H9 (cell line): ENCODE measurements around the gene BCAS1. TPM values are rescaled to one million over a fixed set of nuclear protein-coding genes. Genes with fewer than 3 reads are reported as not detected.

ENCODE experiments used
- DNase-seq: peaks from one replicate; pipeline ENCODE4 v3.0.0-alpha.2; 2017
- H2AFZ ChIP-seq: one replicate; pipeline ENCODE4 v1.6.1; 2013; ENCODE audit warnings: mild to moderate bottlenecking, low read length, control low read depth, moderate library complexity
- H2AK5ac ChIP-seq: 2 replicates; pipeline ENCODE4 v1.6.1; 2013; ENCODE audit warnings: low read length, control low read depth, mixed read lengths; ENCODE audit not compliant: insufficient read length
- H2BK120ac ChIP-seq: one replicate; pipeline ENCODE4 v1.6.1; 2013; ENCODE audit warnings: low read depth, mild to moderate bottlenecking, low read length, control low read depth, inconsistent platforms; ENCODE audit not compliant: poor library complexity, severe bottlenecking
- H2BK12ac ChIP-seq: 2 replicates; pipeline ENCODE4 v1.6.1; 2013; ENCODE audit warnings: low read length, control low read depth, mixed read lengths, low read depth; ENCODE audit not compliant: insufficient read length
- H2BK15ac ChIP-seq: 2 replicates; pipeline ENCODE4 v1.6.1; 2013; ENCODE audit warnings: low read depth, low read length, control low read depth
- H2BK20ac ChIP-seq: one replicate; pipeline ENCODE4 v1.6.1; 2013; ENCODE audit warnings: low read depth, mild to moderate bottlenecking, low read length, control low read depth, inconsistent platforms; ENCODE audit not compliant: poor library complexity, severe bottlenecking
- H2BK5ac ChIP-seq: 2 replicates; pipeline ENCODE4 v1.6.1; 2013; ENCODE audit warnings: low read length, control low read depth, mixed read lengths; ENCODE audit not compliant: insufficient read length
- H3K14ac ChIP-seq: 2 replicates; pipeline ENCODE4 v1.6.1; 2013; ENCODE audit warnings: low read length, control low read depth; ENCODE audit not compliant: insufficient read depth
- H3K18ac ChIP-seq: 2 replicates; pipeline ENCODE4 v1.6.1; 2013; ENCODE audit warnings: low read depth, mild to moderate bottlenecking, mixed read lengths, low read length, control low read depth; ENCODE audit not compliant: insufficient read length
- H3K23ac ChIP-seq: 2 replicates; pipeline ENCODE4 v1.6.1; 2013; ENCODE audit warnings: low read length, control low read depth, mixed read lengths, low read depth; ENCODE audit not compliant: insufficient read length
- H3K23me2 ChIP-seq: 2 replicates; pipeline ENCODE4 v1.6.1; 2013; ENCODE audit warnings: low read depth, mild to moderate bottlenecking, mixed read lengths, low read length, control low read depth; ENCODE audit not compliant: insufficient read length, poor library complexity, severe bottlenecking
- H3K27ac ChIP-seq: 2 replicates; pipeline ENCODE4 v1.5.1; 2013; ENCODE audit warnings: low read length, control low read depth, mixed read lengths, low read depth; ENCODE audit not compliant: insufficient read length
- H3K27me3 ChIP-seq: 2 replicates; pipeline ENCODE4 v1.6.1; 2013; ENCODE audit warnings: low read length, control low read depth, inconsistent platforms; ENCODE audit not compliant: insufficient read depth
- H3K4ac ChIP-seq: 2 replicates; pipeline ENCODE4 v1.6.1; 2013; ENCODE audit warnings: low read depth, mild to moderate bottlenecking, control low read depth, inconsistent platforms, low read length, moderate library complexity
- H3K4me1 ChIP-seq: 2 replicates; pipeline ENCODE4 v1.6.1; 2013; ENCODE audit warnings: low read length, control low read depth, inconsistent platforms; ENCODE audit not compliant: insufficient read depth
- H3K4me2 ChIP-seq: 2 replicates; pipeline ENCODE4 v1.6.1; 2013; ENCODE audit warnings: low read length, control low read depth, mixed read lengths; ENCODE audit not compliant: insufficient read length, insufficient read depth
- H3K56ac ChIP-seq: 2 replicates; pipeline ENCODE4 v1.6.1; 2013; ENCODE audit warnings: low read depth, mild to moderate bottlenecking, mixed read lengths, low read length, control low read depth; ENCODE audit not compliant: insufficient read length
- H3K79me1 ChIP-seq: 2 replicates; pipeline ENCODE4 v1.6.1; 2013; ENCODE audit warnings: low read depth, mild to moderate bottlenecking, moderate library complexity, low read length, control low read depth, inconsistent platforms; ENCODE audit not compliant: insufficient read depth, poor library complexity, severe bottlenecking
- H3K79me2 ChIP-seq: 2 replicates; pipeline ENCODE4 v1.6.1; 2013; ENCODE audit warnings: low read length, control low read depth, inconsistent platforms; ENCODE audit not compliant: insufficient read depth
- H3K9ac ChIP-seq: 2 replicates; pipeline ENCODE4 v1.6.1; 2013; ENCODE audit warnings: low read length, control low read depth, mixed read lengths; ENCODE audit not compliant: insufficient read length; ENCODE audit errors: extremely low read depth
- H3K9me3 ChIP-seq: one replicate; pipeline ENCODE4 v1.6.1; 2013; ENCODE audit warnings: low read depth, low read length, inconsistent platforms; ENCODE audit not compliant: control insufficient read depth
- H3T11ph ChIP-seq: one replicate; pipeline ENCODE4 v1.6.1; 2013; ENCODE audit warnings: mild to moderate bottlenecking, low read length, control low read depth, inconsistent platforms
- H4K20me1 ChIP-seq: one replicate; pipeline ENCODE4 v1.6.1; 2013; ENCODE audit not compliant: control insufficient read depth, insufficient read length, insufficient read depth
- H4K5ac ChIP-seq: 2 replicates; pipeline ENCODE4 v1.6.1; 2013; ENCODE audit warnings: low read depth, mild to moderate bottlenecking, mixed read lengths, low read length, control low read depth; ENCODE audit not compliant: insufficient read length
- H4K8ac ChIP-seq: replicated peaks from 2 replicates; pipeline ENCODE4 v1.6.1; 2013; ENCODE audit warnings: low read length, control low read depth, mixed read lengths, low read depth; ENCODE audit not compliant: insufficient read length
- H4K91ac ChIP-seq: 2 replicates; pipeline ENCODE4 v1.6.1; 2013; ENCODE audit warnings: low read depth, mild to moderate bottlenecking, moderate library complexity, mixed read lengths, low read length, control low read depth; ENCODE audit not compliant: insufficient read length
- H3K27ac Mint-ChIP-seq, 3 experiments: 2 replicates in 2 of 3; 3 replicates in 1 of 3; pipeline ENCODE4 v1.8.0; 2020 to 2021; ENCODE audit warnings: mixed read lengths in 3 of 3, mild to moderate bottlenecking in 1 of 3, moderate library complexity in 1 of 3
- H3K27me3 Mint-ChIP-seq: 2 replicates; pipeline ENCODE4 v1.8.0; 2021; ENCODE audit warnings: low read depth, mild to moderate bottlenecking, moderate library complexity, mixed read lengths
- H3K36me3 Mint-ChIP-seq, 3 experiments: 2 replicates in 2 of 3; 3 replicates in 1 of 3; pipeline ENCODE4 v1.8.0; 2020 to 2021; ENCODE audit warnings: low read depth in 3 of 3, mixed read lengths in 3 of 3; ENCODE audit not compliant: insufficient read depth in 1 of 3
- H3K4me1 Mint-ChIP-seq, 2 experiments: 2 replicates each; pipeline ENCODE4 v1.8.0; 2020; ENCODE audit warnings: mixed read lengths in 2 of 2
- H3K4me3 Mint-ChIP-seq, 2 experiments: 2 replicates in 1 of 2; 3 replicates in 1 of 2; pipeline ENCODE4 v1.8.0; 2020 to 2021; ENCODE audit warnings: mild to moderate bottlenecking in 2 of 2, mixed read lengths in 2 of 2, moderate library complexity in 1 of 2
- H3K9me3 Mint-ChIP-seq, 2 experiments: 2 replicates in 1 of 2; 3 replicates in 1 of 2; pipeline ENCODE4 v1.8.0; 2020; ENCODE audit warnings: mild to moderate bottlenecking in 2 of 2, mixed read lengths in 2 of 2, moderate library complexity in 1 of 2
- CTCF ChIP-seq: fragments of 200-600 bp; sonication (generic); conservative IDR thresholded peaks from 3 replicates; pipeline ENCODE4 v1.8.0; 2021; ENCODE audit warnings: antibody characterized with exemption, mild to moderate bottlenecking
- WGBS: extraction: QIAGEN DNeasy Blood & Tissue Kit; methylation state at CpG from one replicate; pipeline ENCODE4 v1.1.7; 2013; ENCODE audit warnings: missing lambda C conversion rate, low lambda C conversion rate, mixed read lengths; ENCODE audit not compliant: insufficient read length; ENCODE audit errors: extremely low coverage; 5-methylcytosine and 5-hydroxymethylcytosine counted together
- total RNA-seq: library from RNA; stranded (reverse); gene quantifications from 2 replicates; pipeline ENCODE4 v1.2.1, GENCODE V29; 2021

BCAS1 gene
- total RNA-seq, 1 experiment from 2014 or later, result 0.15 TPM

- Histone ChIP-seq H3K56ac (no peak overlapping the region), H3K9ac (no peak overlapping the region), H4K8ac (no peak overlapping the region), H3K4me1 (no peaks in the 10 kb centered on the region), H4K20me1 (no peaks in the 10 kb centered on the region), H3K27ac (no peak overlapping the region), H3K4ac (no peak overlapping the region), H2BK20ac (no peak overlapping the region), H3K14ac (no peak overlapping the region), H2AK5ac (no peak overlapping the region), H4K91ac (no peak overlapping the region), H3K9me3 (no peaks in the 10 kb centered on the region), H2BK15ac (no peak overlapping the region), H3K4me2 (no peak overlapping the region), H3K27me3 (no peaks in the 10 kb centered on the region), H3K18ac (no peak overlapping the region), H2BK5ac (no peak overlapping the region), H2BK12ac (no peak overlapping the region), H3K23ac (no peak overlapping the region), H3K79me2 (no peaks in the 10 kb centered on the region), H4K5ac (no peak overlapping the region), H3K79me1 (no peaks in the 10 kb centered on the region), H2AFZ (no peak overlapping the region), H3T11ph (no peak overlapping the region), H3K23me2 (no peaks in the 10 kb centered on the region), H2BK120ac (no peak overlapping the region)
- TF ChIP-seq CTCF, result no peak
- WGBS, result no CpG with 5 or more reads among the region's 2 CpGs
- DNase-seq, result no peak
- no peak overlapping the region for H3K4me3 Mint-ChIP-seq
- no peaks in the 10 kb centered on the region for H3K36me3 Mint-ChIP-seq
- H3K9me3 Mint-ChIP-seq, result no peaks in the 10 kb centered on the region
- peaks cover 2% of the 10 kb centered on the region; the same call in 1 of the 2 replicates for H3K27me3 Mint-ChIP-seq
- no peak overlapping the region for H3K27ac Mint-ChIP-seq
- no peaks in the 10 kb centered on the region for H3K4me1 Mint-ChIP-seq
Measured at GRCh38 chr20:53990003-53990402, 80.4 kb downstream of the BCAS1 start.
